SK-N-SH (cell line): ENCODE measurements around the gene CLMP. TPM values are rescaled to one million over a fixed set of nuclear protein-coding genes. Genes with fewer than 3 reads are reported as not detected.
A peak's percentile ranks its signal among the peaks of the same experiment; 100 is the strongest.

Source experiments
- CTCF ChIA-PET: fragments of 300-600, 350-600 bp; formaldehyde crosslinking; extraction: SDS; loops from one replicate; lab custom pipeline; 2021; lab: Yijun Ruan, JAX
- POLR2A ChIA-PET: fragments of 350-600 bp; sonication (Branson Sonifier 250); formaldehyde crosslinking; extraction: SDS; loops from one replicate; lab custom pipeline; 2020; ENCODE audit warnings: antibody characterized with exemption, inconsistent platforms; lab: Yijun Ruan, JAX
- DNase-seq: peaks from one replicate; pipeline ENCODE4 v3.0.0; 2012
- H2AFZ ChIP-seq: fragments of 200-600 bp; sonication (generic); 2 replicates; pipeline ENCODE4 v1.8.1; 2016; ENCODE audit warnings: antibody characterized with exemption, mild to moderate bottlenecking, low read depth
- H3F3A ChIP-seq: fragments of 200-600 bp; sonication (generic); replicated peaks from 2 replicates; pipeline ENCODE3; 2016; ENCODE audit warnings: antibody characterized with exemption, mild to moderate bottlenecking; ENCODE audit not compliant: insufficient read depth
- H3K27ac ChIP-seq, 2 experiments: fragments of 200-500 bp in 1 of 2; fragments of 200-600 bp in 1 of 2; sonication (Bioruptor generic) in 1 of 2; sonication (generic), shearing (Covaris generic) in 1 of 2; 2 replicates each; pipeline versions ENCODE4 v1.5.1 to v1.6.1; 2014 to 2016; ENCODE audit warnings: low read depth in 2 of 2, inconsistent platforms in 1 of 2, low read length in 1 of 2, mild to moderate bottlenecking in 1 of 2, mixed read lengths in 1 of 2
- H3K27me3 ChIP-seq: fragments of 200-600 bp; sonication (generic), shearing (Covaris generic); 2 replicates; pipeline ENCODE4 v1.6.1; 2016; ENCODE audit warnings: mixed run types; ENCODE audit not compliant: insufficient read depth
- H3K36me3 ChIP-seq, 2 experiments: fragments of 200-500 bp in 1 of 2; fragments of 200-600 bp in 1 of 2; sonication (Bioruptor generic) in 1 of 2; sonication (generic) in 1 of 2; replicated peaks in 1 of 2; 2 replicates each; pipeline versions ENCODE3 to v1.5.1; 2014 to 2016; ENCODE audit warnings: low read length in 1 of 2, mild to moderate bottlenecking in 1 of 2; ENCODE audit not compliant: insufficient read depth in 2 of 2, control insufficient read depth in 1 of 2
- H3K4me1 ChIP-seq, 2 experiments: fragments of 200-500 bp in 1 of 2; fragments of 200-600 bp in 1 of 2; sonication (Bioruptor generic) in 1 of 2; sonication (generic), shearing (Covaris generic) in 1 of 2; 2 replicates each; pipeline versions ENCODE4 v1.5.1 to v1.6.1; 2014 to 2016; ENCODE audit warnings: low read depth in 1 of 2, low read length in 1 of 2, mixed run types in 1 of 2; ENCODE audit not compliant: insufficient read depth in 2 of 2, control insufficient read depth in 1 of 2
- H3K4me2 ChIP-seq: fragments of 200-600 bp; sonication (generic), shearing (Covaris generic); 2 replicates; pipeline ENCODE4 v1.6.1; 2017; ENCODE audit warnings: mixed run types
- H3K4me3 ChIP-seq, 2 experiments: fragments of 200-500 bp in 1 of 2; fragments of 200-600 bp in 1 of 2; sonication (Bioruptor generic) in 1 of 2; sonication (generic), shearing (Covaris generic) in 1 of 2; 2 replicates each; pipeline versions ENCODE4 v1.5.1 to v1.8.1; 2014 to 2016; ENCODE audit warnings: low read depth in 2 of 2, inconsistent platforms in 1 of 2, low read length in 1 of 2, mild to moderate bottlenecking in 1 of 2, mixed read lengths in 1 of 2, moderate library complexity in 1 of 2
- H3K79me2 ChIP-seq: fragments of 200-600 bp; sonication (generic); 2 replicates; pipeline ENCODE4 v1.8.1; 2017; ENCODE audit warnings: mild to moderate bottlenecking; ENCODE audit not compliant: insufficient read depth
- H3K9ac ChIP-seq: fragments of 200-600 bp; sonication (generic); 2 replicates; pipeline ENCODE4 v1.6.1; 2017; ENCODE audit warnings: mixed run types
- H3K9me2 ChIP-seq: fragments of 200-600 bp; sonication (generic); 2 replicates; pipeline ENCODE4 v1.6.1; 2017; ENCODE audit warnings: mixed run types
- H3K9me3 ChIP-seq: fragments of 200-600 bp; sonication (generic); 2 replicates; pipeline ENCODE4 v1.6.1; 2017; ENCODE audit warnings: mixed run types, mild to moderate bottlenecking, moderate library complexity
- H4K20me1 ChIP-seq: fragments of 200-600 bp; sonication (generic); 2 replicates; pipeline ENCODE4 v1.6.1; 2017; ENCODE audit warnings: mild to moderate bottlenecking, mixed run types; ENCODE audit not compliant: insufficient read depth
- CHD2 ChIP-seq: fragments of 150-350 bp; IDR thresholded peaks from 2 replicates; pipeline ENCODE4 v1.6.1; 2018; ENCODE audit warnings: low read length; ENCODE audit not compliant: partially characterized antibody
- EP300 ChIP-seq, 2 experiments: IDR thresholded peaks; 2 replicates each; pipeline versions ENCODE4 v1.4.0 to v1.6.1; 2012; ENCODE audit warnings: borderline replicate concordance in 1 of 2, low read depth in 1 of 2, low read length in 1 of 2
- FOXM1 ChIP-seq: IDR thresholded peaks from 2 replicates; pipeline ENCODE4 v1.4.0; 2012; ENCODE audit warnings: low read depth, mild to moderate bottlenecking
- GATA2 ChIP-seq: sonication (generic); formaldehyde crosslinking; IDR thresholded peaks from 2 replicates; pipeline ENCODE4 v1.5.0; 2020; ENCODE audit warnings: mild to moderate bottlenecking, missing genetic modification reagents
- JUND ChIP-seq: IDR thresholded peaks from 2 replicates; pipeline ENCODE4 v1.4.0; 2012
- MEF2A ChIP-seq: IDR thresholded peaks from 2 replicates; pipeline ENCODE4 v1.4.0; 2012; ENCODE audit warnings: low read depth, borderline replicate concordance
- MXI1 ChIP-seq: IDR thresholded peaks from 2 replicates; pipeline ENCODE4 v1.6.1; 2012; ENCODE audit warnings: mild to moderate bottlenecking, low read depth, low read length, improper control_type of control experiment
- NFIC ChIP-seq: IDR thresholded peaks from 2 replicates; pipeline ENCODE4 v1.4.0; 2012; ENCODE audit warnings: borderline replicate concordance
- NRF1 ChIP-seq: IDR thresholded peaks from 2 replicates; pipeline ENCODE4 v1.6.1; 2012; ENCODE audit warnings: low read depth, mild to moderate bottlenecking, low read length
- RAD21 ChIP-seq: IDR thresholded peaks from 2 replicates; pipeline ENCODE4 v1.6.1; 2012; ENCODE audit warnings: mild to moderate bottlenecking, low read length
- RFX5 ChIP-seq: IDR thresholded peaks from 2 replicates; pipeline ENCODE4 v1.6.1; 2012; ENCODE audit warnings: mild to moderate bottlenecking, improper control_type of control experiment, low read length
- RXRA ChIP-seq: IDR thresholded peaks from 2 replicates; pipeline ENCODE4 v1.4.0; 2012; ENCODE audit warnings: low read depth, mild to moderate bottlenecking, borderline replicate concordance
- SMC3 ChIP-seq: IDR thresholded peaks from 2 replicates; pipeline ENCODE4 v1.6.1; 2012; ENCODE audit warnings: low read depth, low read length, improper control_type of control experiment
- TCF12 ChIP-seq: IDR thresholded peaks from 2 replicates; pipeline ENCODE4 v1.4.0; 2012
- TEAD4 ChIP-seq: IDR thresholded peaks from 2 replicates; pipeline ENCODE4 v1.4.0; 2012; ENCODE audit warnings: mild to moderate bottlenecking, borderline replicate concordance; ENCODE audit not compliant: insufficient read depth
- WGBS: methylation state at CpG from one replicate; pipeline ENCODE4 v1.1.6; 2017; ENCODE audit warnings: low lambda C conversion rate; 5-methylcytosine and 5-hydroxymethylcytosine counted together
- polyA plus RNA-seq, 3 experiments: library from polyadenylated mRNA; depleted of rRNA; stranded (reverse); fragments of >200 nt; gene quantifications; 2 replicates each; pipeline ENCODE4 v1.2.3, GENCODE V29; 2012
- TF ChIP-seq, protein P1 (sequence below): IDR thresholded peaks from 2 replicates; pipeline ENCODE4 v1.4.0; 2012; ENCODE audit warnings: low read depth, borderline replicate concordance
- TF ChIP-seq, protein P2 (sequence below): fragments of 200-600 bp; sonication (generic); IDR thresholded peaks from 2 replicates; pipeline ENCODE4 v1.6.1; 2017; ENCODE audit warnings: antibody characterized with exemption, mild to moderate bottlenecking, moderate library complexity
- TF ChIP-seq, protein P3 (sequence below): IDR thresholded peaks from 2 replicates; pipeline ENCODE4 v1.4.0; 2012; ENCODE audit warnings: low read depth
- TF ChIP-seq, protein P4 (sequence below): IDR thresholded peaks from 2 replicates; pipeline ENCODE4 v1.4.0; 2012; ENCODE audit warnings: low read depth, borderline replicate concordance
- TF ChIP-seq, protein P5 (sequence below): fragments of 150-350 bp; IDR thresholded peaks from 2 replicates; pipeline ENCODE4 v1.6.1; 2017; ENCODE audit warnings: antibody characterized with exemption, low read length, low read depth, borderline replicate concordance

CLMP gene
- polyA plus RNA-seq, 1 of the 3 experiments (the other 2 are of a cell fraction) = 61.9 TPM

DNA sequence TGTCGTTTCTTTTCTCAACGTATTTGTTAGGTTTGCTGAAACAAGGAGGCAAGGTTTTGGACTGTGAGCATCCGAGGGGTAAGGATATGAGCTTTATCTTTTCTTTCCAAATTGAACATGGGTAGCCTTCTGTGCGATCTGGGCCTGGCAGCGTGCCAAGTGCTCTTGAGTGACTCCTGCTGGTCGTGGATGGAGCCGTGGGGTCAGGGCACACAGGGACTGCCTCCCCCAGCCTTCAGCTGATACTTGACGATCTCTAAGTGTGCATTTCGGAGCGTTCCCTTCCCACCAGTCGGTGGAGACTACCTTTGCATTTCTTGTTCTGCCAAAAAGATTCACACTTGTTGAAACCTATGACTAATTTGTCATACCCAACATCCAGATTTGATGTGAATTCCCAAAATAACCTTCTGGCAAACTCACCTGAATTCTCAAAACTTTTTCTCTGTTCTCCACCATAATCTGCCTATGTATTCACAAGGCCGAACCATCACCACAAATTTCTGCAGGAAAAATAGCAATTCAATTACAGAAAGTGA, 40.1 kb upstream of the CLMP start (continued):
- TF ChIP-seq EP300 (IDR thresholded peaks at IDR 0.05; ENCODE audit: borderline replicate concordance in 1 of 2, low read depth in 1 of 2, low read length in 1 of 2) = no peak
- TF ChIP-seq RXRA = no peak
- TF ChIP-seq SMC3 = peak; percentile 35; the same call in 1 of the 2 replicates
- TF ChIP-seq CHD2 = no peak
- TF ChIP-seq RAD21 = peak; percentile 41; the same call in 1 of the 2 replicates
- TF ChIP-seq, protein P1, sequence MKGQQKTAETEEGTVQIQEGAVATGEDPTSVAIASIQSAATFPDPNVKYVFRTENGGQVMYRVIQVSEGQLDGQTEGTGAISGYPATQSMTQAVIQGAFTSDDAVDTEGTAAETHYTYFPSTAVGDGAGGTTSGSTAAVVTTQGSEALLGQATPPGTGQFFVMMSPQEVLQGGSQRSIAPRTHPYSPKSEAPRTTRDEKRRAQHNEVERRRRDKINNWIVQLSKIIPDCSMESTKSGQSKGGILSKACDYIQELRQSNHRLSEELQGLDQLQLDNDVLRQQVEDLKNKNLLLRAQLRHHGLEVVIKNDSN = no peak
- TF ChIP-seq, protein P2, sequence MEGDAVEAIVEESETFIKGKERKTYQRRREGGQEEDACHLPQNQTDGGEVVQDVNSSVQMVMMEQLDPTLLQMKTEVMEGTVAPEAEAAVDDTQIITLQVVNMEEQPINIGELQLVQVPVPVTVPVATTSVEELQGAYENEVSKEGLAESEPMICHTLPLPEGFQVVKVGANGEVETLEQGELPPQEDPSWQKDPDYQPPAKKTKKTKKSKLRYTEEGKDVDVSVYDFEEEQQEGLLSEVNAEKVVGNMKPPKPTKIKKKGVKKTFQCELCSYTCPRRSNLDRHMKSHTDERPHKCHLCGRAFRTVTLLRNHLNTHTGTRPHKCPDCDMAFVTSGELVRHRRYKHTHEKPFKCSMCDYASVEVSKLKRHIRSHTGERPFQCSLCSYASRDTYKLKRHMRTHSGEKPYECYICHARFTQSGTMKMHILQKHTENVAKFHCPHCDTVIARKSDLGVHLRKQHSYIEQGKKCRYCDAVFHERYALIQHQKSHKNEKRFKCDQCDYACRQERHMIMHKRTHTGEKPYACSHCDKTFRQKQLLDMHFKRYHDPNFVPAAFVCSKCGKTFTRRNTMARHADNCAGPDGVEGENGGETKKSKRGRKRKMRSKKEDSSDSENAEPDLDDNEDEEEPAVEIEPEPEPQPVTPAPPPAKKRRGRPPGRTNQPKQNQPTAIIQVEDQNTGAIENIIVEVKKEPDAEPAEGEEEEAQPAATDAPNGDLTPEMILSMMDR = peak; percentile 79
- TF ChIP-seq GATA2 (CRISPR knock-in tag) = no peak
- TF ChIP-seq, protein P3, sequence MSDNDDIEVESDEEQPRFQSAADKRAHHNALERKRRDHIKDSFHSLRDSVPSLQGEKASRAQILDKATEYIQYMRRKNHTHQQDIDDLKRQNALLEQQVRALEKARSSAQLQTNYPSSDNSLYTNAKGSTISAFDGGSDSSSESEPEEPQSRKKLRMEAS = no peak
- TF ChIP-seq NFIC = peak; percentile 99
- TF ChIP-seq, all 33 proteins: peak for 4

DNA sequence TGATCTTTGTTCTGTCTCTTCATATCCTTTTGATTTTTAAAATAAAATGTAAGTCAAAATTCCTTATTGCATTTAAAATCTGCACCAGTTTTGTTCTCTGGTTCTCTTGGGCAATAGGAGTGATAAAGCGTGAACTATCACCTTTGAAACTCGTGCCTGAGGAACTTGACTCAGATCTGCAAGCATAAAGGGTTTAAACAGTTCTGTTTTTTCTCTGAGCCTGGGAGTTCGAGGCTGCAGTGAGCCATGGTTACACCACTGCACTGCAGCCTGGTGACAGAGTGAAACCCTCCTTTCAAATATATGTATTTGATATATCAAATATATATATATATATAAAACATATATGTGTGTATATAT, 38.9 kb upstream of the CLMP start:
- no peaks in the 10 kb centered on the region for H3K9me3 ChIP-seq
- ChIA-PET POLR2A (no interaction called here), CTCF (interaction anchor here (0.9 to 19.9 kb wide), 4 partner anchors 13 to 125 kb away, joined by 3 to 437 read pairs (median 4); no protein-coding TSS in a partner anchor)
- no peak overlapping the region for H3K9ac ChIP-seq
- WGBS = 89% methylated on average over 3 of the region's 3 CpGs
- no peaks in the 10 kb centered on the region for H4K20me1 ChIP-seq
- H3K4me1 ChIP-seq = peaks cover 2 to 9% of the 10 kb centered on the region in 2 experiments; a peak in 2 of 4 replicates
- H3K4me3 ChIP-seq = no peak overlapping the region
- H3K4me2 ChIP-seq = 0 out of 2 replicates have a peak overlapping the region, but pooled peaks have one; percentile 42
- no peaks in the 10 kb centered on the region for H3K36me3 ChIP-seq
- no peak for DNase-seq
- H2AFZ ChIP-seq = peak overlapping the region; percentile 50; the same call in 1 of the 2 replicates
- peaks cover 44% of the 10 kb centered on the region for H3F3A ChIP-seq
- no peaks in the 10 kb centered on the region for H3K79me2 ChIP-seq
- H3K9me2 ChIP-seq = no peaks in the 10 kb centered on the region
- H3K27ac ChIP-seq = no peak overlapping the region
- no peaks in the 10 kb centered on the region for H3K27me3 ChIP-seq
- TF ChIP-seq, protein P4, sequence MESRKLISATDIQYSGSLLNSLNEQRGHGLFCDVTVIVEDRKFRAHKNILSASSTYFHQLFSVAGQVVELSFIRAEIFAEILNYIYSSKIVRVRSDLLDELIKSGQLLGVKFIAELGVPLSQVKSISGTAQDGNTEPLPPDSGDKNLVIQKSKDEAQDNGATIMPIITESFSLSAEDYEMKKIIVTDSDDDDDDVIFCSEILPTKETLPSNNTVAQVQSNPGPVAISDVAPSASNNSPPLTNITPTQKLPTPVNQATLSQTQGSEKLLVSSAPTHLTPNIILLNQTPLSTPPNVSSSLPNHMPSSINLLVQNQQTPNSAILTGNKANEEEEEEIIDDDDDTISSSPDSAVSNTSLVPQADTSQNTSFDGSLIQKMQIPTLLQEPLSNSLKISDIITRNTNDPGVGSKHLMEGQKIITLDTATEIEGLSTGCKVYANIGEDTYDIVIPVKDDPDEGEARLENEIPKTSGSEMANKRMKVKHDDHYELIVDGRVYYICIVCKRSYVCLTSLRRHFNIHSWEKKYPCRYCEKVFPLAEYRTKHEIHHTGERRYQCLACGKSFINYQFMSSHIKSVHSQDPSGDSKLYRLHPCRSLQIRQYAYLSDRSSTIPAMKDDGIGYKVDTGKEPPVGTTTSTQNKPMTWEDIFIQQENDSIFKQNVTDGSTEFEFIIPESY = no peak
- TF ChIP-seq MEF2A = no peak
- TF ChIP-seq TEAD4 = no peak
- TF ChIP-seq JUND = no peak
- TF ChIP-seq, protein P1 = no peak
- no peak for TF ChIP-seq RFX5
- TF ChIP-seq, protein P5, sequence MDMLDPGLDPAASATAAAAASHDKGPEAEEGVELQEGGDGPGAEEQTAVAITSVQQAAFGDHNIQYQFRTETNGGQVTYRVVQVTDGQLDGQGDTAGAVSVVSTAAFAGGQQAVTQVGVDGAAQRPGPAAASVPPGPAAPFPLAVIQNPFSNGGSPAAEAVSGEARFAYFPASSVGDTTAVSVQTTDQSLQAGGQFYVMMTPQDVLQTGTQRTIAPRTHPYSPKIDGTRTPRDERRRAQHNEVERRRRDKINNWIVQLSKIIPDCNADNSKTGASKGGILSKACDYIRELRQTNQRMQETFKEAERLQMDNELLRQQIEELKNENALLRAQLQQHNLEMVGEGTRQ = no peak
- TF ChIP-seq NRF1 = no peak
- no peak for TF ChIP-seq GATA2 (CRISPR knock-in tag)
- TF ChIP-seq TCF12 = no peak
- no peak for TF ChIP-seq RAD21
- no peak for TF ChIP-seq MXI1
- TF ChIP-seq NFIC = no peak
- no peak for TF ChIP-seq RXRA
- TF ChIP-seq FOXM1 = no peak
